ENCODE measurements around the gene MEX3A.

Gene MEX3A

DNA sequence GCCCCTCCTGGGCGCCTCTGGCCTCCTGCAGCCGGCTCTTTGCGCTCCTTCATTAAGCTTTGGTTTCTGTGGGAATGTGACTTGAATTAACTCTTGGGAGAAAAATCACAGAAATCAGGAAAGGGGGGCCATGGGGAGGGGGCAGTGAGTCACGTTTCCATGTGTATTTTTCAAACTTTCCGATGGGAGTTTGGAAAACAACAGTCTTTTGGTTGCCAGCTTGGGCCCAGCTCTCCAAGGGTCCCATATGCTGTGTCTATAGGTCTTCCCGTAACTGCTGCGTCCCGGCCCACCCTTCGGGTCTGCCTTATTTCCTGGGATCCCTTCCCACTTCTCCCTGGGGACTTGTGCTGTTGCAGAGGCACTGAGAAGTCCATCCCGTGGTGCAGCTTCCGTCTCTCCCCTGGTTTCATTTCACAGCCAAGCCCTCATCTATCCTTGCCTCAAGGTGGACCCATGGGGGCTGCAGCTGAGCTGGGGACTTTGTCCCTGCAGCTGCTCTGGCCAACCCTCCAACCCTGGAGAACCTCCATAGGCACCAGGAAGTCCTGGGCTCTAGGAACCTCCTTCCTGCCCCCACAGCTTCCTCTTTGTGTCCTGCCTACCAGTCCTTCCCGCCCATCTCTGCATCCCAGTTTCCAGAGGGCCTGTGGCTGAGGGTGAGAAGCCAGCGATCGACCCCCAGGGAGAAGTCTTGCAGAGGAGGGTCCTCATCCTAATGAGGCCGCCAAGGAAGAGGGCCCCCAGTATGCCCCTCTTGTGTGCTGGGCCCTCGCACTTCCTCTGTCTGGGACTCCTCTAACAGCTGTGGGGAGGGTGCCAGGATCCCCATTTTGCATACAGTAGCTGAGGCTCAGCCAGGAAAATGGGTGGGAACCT lies 20.6 kb upstream of the MEX3A start:
- DNase-seq, result no peak

DNA sequence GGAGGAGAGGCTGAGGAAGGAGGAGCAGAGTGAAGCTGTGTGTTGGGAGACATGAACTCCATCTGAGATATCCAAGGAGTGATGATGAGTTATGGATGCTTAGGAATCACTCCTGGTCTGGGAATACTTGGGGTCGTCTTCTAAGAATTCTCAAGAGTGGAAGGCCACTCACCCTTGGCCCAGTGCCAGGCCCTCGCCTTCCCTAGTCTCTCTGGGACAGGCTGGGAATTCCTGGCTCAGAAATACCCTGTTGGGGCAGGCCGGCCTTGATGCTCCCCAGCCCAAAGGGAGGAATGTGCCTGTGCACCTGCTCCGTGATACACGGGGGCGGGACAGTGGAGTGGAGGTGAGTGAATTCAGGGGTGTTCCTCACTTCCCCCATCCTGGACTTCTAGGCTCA lies 19.6 kb upstream of the MEX3A start:
- no peak for DNase-seq

DNA sequence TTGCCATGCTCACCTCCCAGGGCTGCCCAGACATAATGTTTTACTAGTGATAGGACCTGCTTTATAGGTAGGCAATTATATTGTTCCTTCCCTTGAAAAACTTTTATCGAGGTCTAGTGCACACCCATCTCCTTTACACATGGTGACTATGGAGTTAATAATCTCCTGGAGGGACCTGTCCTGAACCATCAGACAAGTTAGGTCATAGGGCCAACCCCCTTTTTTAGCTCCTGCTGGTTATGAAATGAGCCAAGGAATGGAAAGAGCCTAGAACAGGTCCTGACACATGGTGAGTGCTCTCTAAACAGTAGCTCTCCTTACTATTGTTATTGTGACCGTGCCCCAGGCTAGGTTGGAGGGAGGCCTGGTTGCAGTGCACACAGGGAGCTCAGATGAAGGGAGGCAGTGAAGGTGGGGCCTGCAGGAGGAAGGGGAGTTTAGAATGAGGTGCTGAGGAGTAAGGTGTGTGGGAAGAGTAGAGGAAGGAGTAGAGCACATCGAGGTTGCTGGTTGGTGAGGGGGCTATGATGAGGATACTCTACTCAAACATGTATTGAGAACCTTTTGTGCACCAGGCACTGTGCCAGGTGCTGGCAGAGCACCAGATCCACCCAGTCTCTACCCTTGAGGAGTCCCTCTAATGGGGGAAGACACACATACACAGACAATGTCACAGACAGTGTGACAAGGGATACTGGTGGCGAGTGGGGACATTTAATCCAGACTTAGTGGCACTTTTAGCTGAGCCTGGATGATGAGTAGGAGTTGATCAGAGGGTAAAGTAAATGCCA lies 18.1 kb upstream of the MEX3A start:
- DNase-seq, result no peak

DNA sequence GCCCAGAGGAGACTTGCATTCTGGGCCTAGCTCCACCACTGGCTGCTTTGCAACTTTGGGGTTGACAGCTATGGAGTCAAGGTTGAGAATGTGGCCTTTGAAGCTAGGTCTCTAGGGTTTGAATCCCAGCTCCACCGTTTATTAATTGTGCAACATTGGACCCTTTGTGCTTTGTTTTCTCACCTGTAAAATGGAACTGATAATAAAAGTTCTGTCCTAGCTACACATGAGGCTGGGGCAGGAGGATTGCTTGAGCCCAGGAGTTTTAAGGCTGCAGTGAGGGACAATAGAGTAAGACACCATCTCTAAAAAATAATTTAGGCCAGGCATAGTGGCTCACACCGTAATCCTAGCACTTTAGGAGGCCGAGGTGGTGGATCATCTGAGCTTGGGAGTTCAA lies 17.0 kb upstream of the MEX3A start:
- DNase-seq, result no peak

DNA sequence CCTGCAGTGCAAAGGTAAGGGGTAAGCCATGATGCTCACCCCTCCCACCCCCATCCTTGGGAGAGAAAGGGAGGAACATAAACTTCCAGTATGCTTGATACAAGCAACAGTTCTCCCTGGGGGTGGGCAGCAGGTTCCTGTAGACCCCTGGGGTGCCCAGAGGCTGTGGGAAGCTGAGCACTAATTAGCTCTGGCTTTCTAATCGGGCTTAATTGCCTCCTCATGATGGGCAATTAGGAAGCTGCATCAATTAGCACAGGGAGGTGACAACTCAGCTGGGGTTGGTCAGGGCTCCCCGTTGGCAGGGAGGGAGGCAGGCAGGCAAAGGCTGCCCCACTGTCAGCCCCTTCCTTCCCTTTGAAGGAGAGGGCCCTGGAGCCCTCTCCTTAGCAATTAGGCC lies 16.5 kb upstream of the MEX3A start:
- no peak for DNase-seq

- DNase-seq, result no peak
These were observed 15.4 kb upstream of the MEX3A start for GRCh38 chr1:156097499-156098178.

DNA sequence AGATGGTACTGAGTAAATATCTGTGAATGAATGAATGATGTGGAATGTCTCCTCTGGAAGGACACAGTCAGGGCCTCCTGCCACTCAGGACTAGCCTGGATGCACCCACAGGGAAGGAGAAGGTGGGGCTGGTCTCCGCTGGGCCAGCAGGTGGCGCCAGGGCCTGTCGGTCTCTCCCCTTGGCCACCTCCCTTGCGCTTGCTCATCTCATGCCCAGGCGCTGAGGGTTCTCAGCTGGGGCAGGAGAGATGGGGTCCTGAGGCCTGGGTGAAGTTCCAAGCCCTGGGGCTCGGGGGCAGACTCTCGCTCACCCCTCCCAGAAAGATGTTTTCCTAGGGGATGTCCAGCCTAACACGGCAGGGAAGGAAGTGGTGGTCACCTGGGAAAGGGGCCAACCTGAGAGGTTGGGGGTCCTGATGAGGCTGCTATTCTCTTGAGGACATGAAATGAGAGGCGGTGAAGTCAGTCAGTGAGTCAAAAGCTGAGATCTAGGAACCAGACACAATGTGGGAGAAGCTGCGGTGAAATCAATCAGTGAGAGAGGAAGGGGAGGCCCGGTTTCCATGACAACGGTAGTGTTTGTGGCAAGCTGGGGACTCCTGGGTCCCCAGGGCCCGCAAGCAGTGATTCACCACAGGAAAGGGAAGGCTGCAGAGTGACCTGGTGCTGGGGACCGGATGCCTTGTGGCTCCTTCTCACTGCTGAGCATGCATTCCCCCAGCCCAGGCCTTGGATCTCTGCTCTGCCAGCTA lies 14.6 kb upstream of the MEX3A start:
- peak in 1 of 2 experiments; percentile 51 for DNase-seq

DNA sequence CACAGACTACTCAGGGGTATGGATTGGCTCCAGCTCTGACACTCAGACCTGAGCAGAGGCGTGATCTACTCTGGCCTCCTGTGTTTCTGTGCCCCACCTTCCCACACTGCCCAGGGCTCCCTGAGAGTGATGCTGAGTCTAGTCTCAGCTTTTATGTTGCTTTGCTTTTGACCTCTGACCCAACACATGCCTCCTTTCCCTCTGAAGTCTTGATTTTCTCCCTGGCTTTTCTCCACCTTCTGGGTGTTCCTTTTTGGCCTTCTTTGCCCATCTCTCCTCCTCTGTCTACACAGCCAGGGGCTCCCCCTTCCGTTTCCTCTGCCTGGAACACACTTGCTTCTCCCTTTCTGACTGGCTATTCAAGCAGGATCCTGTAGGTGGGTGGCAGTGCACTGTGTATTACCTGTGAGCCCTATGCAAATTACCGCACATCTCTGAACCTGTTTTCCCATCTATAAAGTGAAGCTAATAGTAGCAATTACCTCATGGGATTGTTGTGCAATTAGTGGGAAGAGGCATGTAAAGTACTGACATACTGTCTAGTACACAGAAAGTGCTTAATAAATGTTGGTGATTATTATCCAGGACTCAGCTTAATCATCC lies 13.7 kb upstream of the MEX3A start:
- DNase-seq, result no peak

- no peak for DNase-seq
These were observed 9.3 kb upstream of the MEX3A start for GRCh38 chr1:156091610-156092009.

DNA sequence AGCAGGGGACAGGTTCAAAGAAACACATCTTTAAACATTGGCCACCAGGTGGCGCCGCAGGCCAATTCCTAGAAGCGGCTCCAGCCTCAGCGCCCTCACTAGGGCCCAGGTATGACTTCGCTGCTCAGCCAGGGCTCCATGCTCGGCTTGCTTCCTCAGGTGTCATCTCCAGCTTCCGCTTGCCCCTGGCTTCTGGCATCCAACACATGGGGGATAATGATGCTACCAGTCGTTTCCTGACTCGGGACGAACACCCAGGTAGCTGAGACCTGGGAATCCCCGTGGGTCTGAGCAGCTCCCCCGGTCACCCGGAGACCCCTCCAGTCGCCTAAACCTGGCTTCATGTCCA lies 8.5 kb upstream of the MEX3A start:
- peak; percentile 33 to 58 for DNase-seq

GRCh38 chr1:156090138-156090839 lies 8.0 kb upstream of the MEX3A start:
- DNase-seq, result no peak

DNA sequence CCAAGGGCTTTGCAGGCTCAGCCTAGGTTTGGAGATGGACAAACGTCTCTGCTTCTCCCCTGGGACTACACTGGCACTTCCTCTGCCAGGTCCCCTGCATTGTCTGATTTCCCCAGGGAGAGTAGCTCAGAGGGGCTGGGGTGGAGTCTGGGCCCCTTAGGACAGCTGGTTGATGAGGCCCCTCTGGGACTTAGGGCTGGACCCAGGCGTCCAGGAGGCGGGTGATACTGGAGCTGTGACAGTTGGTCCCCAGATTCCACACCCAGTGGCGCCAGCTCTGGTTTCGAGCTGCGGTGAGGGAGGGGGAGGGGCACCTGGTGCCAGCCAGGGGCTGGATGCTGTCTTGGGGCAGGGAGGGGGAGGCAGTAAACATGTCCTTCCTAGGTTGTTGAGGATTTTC lies 7.4 kb upstream of the MEX3A start:
- DNase-seq, result no peak

DNA sequence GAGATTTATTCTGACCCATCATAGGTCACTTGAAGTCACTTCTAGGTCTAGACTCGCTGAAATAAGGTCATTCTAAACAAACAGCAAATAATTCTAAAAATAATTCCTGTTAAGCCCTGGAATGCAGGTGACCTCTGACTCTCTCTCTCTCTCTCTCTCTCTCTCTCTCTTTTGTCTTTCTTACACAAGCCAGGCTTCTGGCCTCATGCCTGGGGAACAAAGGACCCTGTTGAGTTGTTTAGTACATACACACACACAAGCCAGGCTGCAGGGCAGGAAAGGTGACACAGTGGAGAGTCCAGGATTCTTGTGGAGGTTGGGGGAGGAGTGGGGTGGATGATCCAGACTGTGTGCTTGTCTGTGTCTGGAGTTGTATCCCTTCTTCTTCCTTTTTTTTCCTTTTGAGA lies 4.0 kb upstream of the MEX3A start:
- no peak for DNase-seq

DNA sequence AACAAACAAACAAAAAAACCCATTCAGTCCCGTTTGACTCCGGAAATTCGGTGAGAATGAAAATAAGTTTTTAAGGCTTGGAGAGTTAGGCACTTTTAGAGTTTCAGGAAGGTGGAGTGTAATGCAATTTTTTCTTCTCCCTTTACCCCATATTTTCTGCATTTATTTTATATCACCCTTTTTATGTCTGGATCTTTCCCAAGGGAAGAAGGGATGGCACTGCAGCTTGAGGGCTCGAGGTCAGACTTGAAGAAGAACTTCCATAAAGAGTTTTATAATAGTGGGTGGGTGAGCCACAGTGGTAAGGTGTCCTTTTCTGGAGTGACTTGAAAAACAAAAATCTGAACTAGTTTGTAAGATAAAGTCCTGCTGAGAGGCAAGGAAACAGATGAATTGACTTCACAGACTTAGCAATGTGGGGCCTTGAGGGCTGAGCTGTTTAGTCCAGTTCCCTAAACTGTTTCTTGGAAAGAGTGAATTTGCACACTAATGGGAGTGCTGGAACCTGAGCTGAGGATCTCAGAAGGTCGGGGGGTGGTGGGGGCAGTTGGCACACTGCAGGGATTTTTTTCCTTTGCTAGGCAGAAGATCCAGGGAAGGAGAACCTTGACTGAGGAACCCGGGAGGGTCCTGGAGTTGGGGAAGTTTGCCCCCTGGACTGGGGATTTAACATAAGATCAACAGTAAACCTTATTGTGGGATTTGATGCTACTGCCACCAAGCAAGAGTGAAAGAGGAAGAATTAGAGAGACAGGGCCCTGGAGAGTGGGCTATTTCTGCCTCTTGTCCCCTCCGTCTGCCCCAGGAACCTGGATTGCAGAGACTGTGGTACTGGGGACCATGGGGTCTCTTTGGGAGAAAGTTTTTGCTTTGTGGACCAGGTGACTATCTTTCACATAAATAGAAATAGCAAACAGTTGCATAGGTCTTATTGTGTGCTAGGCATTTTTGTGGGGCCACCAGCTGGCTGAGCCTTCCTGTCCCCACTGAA lies 1.8 kb upstream of the MEX3A start:
- no peak for DNase-seq

GRCh38 chr1:156081917-156082308 lies 352 bp downstream of the MEX3A start:
- no peak for DNase-seq

GRCh38 chr1:156081180-156081916 lies 917 bp downstream of the MEX3A start:
- DNase-seq, result no peak

DNA sequence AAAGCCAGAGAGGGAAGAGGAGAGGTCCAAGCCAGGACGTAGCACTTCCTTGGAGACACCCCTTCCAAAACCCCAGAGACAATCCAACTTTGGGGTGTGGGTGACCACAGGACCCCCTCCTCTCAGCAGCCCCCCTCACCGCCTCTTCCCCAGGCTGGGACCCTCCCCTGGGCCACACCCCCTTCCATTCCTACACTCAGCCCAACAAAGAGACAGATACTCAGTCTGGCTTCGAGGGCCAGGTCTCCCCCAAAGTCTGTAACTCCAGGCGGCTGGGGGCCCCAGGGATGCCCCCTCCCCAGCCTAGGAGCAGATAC lies 1.4 kb downstream of the MEX3A start:
- DNase-seq, result no peak

DNA sequence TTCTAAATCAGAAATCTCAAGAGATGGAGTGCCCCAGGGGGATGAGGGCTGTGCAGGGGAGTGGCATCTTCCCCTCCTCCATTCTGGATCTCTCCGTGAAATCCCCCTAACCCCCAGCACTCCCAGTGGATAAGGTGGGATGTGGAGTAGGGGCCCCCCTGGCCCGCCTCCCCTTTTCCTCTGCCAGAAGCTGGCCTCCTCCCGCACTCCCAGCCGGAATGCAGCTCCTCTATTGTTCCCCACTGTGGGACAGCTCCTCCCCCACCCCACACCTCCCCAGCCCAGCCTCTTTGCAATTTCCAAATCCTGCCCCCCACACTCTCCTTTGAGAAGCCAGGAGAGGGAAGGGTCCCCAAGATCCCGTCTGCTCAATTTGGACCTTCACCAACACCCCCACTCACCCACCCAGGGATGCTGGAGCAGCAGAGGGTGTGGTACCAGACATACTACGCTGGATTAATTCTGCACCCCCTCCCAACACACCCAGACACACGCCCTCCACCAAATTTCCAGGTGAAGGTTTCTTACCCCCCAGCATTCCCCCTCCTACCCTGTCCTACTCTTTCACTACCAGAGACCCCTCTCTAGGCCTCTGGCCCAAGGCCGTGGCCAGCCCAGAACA lies 1.9 kb downstream of the MEX3A start:
- no peak for DNase-seq

DNA sequence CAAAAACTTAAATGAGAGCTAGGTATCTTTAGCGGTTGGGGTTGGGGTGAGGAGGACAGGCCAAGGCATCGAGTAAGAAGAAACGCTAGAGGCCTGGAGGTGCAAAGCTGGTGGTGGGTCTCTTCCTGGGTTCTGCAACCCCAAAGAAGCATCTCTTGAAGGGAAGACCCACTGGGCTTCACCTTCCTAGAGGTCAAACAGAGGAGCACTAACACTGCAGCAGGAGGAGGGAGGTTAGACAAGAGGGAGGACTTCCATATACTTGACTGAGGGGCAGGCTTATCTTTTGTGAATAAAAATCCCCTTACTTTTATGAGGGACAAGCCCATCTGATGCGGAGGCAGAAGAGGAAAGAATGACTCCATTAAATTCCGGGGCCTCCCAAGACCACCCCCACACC lies 2.5 kb downstream of the MEX3A start:
- DNase-seq, result no peak

DNA sequence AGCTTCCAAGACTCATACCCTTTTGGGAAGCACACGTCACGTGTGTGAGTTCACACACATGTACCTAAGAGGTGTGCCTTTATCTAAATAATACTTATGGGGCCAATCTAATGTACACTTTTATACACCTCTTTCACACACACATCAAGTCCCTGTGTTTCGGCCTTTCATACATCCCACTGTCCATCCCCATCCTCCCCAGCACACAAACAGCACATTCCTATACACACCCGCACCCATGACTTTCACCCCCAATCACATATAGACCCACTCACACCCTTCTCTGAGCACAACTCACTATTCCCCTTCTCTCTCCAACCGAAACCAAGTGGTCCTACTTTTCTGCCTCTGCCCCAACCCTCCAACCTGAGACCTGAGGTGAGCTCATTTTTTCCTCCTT lies 3.5 kb downstream of the MEX3A start:
- DNase-seq, result no peak

Measured in SW 1271 (cell line).